Daoy (cell line): ENCODE results near the gene CNTFR. TPM values are rescaled to one million over a fixed set of nuclear protein-coding genes. Genes with fewer than 3 reads are reported as not detected.

Source experiments
- DNase-seq: peaks from one replicate; pipeline ENCODE4 v3.0.0-alpha.2; 2015; ENCODE audit warnings: low read depth
- total RNA-seq: library from RNA; depleted of rRNA; stranded (reverse); fragments of >200 nt; shearing (Covaris generic); gene quantifications from 2 replicates; pipeline ENCODE4 v1.2.3, GENCODE V29; 2014

Gene CNTFR
- total RNA-seq, 1 experiment from 2014 or later, result not detected

DNA sequence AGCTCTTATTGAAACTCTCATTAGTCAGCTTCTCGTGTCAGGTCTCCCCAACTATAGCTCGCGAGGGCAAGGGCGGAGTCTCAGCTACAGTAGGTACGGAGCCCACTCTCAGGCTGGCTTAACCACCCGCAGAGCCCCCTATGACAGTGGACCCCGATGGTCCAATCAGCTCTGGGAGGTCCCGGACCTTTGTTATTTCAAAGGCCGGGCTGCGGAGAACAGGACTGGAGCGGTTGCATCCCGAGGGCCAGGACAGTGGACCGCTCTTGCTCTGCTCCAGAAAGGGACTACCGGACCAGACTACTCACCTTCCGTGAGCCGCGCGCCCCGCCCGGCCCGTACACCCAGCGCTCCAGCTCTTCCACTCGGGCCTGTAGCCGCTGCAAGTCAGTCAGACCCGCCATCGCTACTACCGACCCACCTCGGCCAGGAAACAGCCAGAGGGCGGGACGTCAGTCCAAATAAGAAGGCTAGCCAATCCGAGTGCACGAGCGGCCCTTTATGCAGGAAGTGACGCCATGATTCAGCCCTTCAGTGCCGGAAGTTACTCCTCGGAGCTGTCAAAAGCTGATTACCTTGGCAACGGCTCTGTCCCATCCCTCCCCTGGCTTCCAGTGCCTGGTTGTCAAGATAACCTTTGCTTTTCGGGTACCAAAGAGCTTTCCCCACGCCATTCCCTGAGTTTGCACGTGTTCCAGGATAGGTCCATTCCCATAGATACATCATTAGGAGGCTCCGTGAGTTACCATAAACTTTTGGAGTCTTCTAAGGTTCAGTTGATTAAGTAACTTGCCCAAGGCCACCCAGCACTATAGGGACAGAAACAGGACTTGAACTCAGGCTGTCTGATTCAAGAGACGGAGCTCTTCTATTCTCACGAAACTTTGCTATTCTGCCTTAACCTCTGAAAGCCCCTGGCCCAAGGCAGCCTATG, 30.8 kb upstream of the CNTFR start, which contains the start of gene DCTN3:
Gene DCTN3 (minus strand): TSS at position 435 of the 934 bp plus-strand sequence. CDS start 31 bp downstream, at position 404.
- peak; percentile 97 for DNase-seq

DNA sequence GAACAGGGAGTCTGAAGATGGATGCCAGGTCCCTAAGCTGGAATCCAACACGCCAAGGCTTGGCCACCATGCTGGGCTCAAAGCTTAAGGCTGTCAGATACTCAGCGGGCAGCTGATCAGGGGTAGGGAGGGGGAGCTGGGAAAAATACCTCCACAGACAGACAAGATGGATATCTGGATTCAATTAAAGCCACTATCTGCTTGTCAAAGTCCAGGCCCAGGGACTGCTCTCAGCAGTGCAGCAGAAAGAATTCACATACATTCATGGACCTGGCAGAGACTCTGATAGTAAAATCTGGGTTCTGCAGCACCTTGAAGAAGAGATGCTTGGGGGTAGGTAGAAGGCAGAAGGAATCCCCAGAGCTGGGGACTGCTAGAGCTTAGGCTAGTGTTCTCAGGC, 25.6 kb upstream of the CNTFR start:
- DNase-seq, result no peak

DNA sequence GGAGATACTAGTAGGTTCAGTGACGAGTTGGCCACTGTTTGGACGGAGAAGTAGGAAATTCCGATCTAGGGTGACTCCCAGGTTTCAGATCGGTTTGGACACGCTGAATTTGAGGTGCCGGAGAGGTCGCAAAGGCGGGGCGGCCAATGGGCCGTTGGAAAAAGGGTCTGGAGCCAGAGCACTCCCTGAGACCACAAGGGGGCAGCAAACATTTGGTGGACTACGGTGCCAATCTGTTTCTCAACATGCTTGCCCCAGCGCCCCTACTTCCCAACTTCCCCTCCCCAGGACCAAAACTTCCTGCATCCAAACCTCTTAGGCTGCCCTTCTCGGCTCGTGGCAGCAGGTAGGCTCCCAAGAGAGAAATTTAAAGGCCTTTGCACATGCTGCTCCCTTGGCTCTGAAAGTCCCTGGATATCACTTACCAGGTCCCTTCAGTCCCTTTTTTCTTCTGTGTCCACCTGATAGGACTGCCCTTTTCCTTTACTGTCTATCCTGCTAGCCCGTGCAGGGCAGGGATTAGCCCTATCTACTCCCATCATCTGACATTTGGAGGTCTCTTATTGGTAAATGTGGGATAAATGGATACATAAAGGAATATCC, 23.4 kb upstream of the CNTFR start:
- DNase-seq, result peak; percentile 86

DNA sequence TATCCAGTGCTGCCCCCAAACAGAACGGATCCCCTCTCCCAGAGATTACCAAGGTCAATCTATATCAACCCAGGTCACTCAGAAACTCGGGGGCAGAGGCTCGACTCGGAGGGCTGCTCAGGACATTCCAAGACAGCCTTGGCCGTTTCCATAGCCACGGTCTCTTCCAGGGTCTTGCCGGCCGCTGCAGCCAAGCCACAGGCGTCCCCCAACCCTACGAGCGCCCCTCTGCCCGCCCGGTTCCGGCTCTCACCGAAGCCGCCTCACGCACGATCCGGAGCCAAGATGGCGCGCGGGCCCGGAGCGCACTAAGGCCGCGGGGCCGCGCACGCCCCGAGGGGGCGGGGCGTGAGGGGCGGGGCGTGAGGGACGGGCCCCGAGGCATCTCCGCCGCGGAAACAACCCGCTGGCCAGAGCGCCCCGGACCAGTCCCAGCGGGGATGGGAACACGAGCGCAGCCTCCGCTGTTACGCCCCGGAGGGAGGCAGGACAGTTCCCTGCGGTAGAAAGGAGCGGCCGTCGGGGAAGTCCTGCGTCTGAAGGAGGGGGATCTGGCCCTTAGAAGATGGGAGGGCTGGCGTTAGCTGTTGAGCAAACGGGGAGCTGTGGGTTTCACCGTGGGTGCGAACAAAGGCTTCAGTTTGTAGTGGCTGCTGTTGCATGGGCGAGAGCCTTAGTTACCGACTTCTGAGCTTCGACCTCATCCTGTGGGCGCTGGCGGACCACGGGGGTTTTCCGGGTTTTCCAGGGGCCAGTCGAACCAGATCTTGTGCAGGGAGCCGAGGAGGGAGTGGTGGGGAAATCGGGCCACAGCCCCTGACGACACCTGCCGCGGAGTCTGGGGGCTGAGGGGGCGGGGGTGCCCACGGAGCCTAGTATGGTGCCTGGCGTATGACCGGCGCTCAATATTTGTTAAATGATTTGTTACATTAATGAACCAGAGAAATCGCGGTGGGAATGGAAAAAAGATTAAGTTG, 22.6 kb upstream of the CNTFR start, which contains the start of gene RPP25L:
Gene RPP25L (minus strand): TSS at position 287 of the 977 bp plus-strand sequence. CDS start 801 bp downstream, outside the sequence.
- peak; percentile 93 for DNase-seq

DNA sequence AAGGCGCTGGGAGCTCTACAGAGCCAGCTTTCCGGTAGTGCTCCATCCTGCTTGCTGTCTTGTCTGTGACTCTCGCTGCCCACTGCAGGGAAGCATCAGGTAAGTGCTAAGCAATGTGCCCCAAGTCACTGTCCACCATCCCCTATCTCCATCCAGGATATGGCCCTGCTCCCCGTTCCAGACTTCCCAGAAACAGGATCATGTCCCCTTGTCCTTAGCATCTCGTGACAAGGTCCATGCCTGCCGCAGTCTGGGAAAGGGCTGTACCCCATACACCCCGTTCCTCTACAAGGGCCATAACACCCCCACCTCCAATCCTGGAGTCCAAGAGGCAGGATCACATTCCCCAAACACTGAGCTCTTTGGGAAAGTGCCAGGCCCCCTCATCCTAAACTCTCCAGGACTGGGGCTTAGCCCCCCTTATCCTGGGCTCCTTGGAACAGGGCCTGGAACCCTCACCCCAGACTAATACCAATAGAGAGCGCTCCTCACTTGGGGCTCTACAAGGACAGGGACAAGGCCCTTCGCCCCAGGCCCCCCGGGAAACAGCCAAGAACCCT, 21.8 kb upstream of the CNTFR start:
- no peak for DNase-seq

DNA sequence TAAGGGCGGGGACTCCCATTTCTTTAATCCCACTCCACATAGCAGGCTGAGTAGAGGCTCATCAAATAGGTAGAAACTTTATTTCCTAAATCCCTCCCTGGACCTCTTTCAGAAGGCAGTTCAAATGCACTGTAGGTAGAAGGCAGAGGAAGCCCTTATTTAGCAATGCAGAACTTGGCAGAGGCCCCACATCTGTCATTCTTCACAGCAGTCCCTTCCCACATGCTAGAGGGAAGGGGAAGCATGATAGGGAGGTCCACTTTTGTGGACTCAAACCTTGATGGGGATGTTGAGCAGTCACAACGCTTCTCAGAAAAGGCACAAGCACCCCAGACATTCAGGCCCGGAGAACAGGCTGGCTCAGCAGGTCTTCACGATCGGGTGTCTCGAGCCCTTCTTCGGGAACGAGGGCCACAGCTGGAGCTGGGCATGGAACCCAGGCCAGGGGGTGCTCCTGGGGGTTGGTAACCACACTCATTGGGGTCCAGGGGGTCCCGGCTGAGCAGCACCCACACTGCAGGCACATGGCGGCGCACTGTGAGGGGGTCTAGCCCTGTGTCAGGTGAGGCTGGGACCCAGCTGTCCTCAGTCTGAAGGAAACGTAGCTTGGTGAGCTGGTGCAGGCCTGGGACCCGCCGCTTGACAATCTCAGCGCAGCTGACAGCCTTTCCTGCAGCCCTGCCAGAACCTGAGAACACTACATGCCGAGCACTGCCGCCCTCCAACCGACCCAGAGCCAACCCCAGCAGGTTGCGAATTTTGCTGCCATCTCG, 21.1 kb upstream of the CNTFR start:
- DNase-seq, result no peak

DNA sequence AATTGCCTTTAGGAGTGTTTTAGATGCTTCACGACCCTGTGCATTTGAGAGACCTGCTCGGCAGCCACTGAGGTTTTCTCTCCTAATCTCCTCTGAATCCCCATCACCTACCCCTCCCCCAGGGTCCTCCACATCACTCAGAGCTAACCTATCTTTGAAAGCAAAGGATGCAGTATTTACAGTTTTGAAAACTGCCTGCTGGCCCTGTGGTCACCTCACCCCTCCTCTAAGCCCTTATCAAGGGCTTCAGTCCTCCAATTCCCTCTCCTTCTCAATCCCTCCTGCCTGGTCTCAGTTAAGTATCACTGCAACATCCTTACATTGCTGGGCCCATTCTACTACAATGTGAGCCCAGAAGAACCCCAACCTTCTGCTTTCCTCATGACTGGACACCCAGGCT, 17.8 kb upstream of the CNTFR start:
- DNase-seq, result no peak

DNA sequence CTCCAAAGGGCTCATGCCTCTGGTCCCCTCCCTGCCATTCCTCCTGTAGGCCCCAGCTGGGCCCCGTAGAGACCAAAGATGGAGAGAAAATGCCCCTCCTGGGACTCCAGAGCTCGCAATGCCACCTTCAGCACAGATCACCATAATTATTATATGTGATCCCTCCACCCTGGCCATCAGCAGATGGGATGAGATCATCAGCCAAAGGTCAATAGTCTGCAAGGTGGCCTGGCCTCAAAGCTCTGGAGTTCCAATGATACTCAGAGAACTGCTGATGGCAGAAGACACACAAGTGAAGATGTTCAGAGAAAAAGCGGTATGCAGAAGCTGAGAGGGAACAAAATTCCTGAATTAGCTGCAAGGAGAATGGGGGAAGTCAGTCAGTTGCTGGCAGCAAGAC, 17.4 kb upstream of the CNTFR start:
- no peak for DNase-seq

DNA sequence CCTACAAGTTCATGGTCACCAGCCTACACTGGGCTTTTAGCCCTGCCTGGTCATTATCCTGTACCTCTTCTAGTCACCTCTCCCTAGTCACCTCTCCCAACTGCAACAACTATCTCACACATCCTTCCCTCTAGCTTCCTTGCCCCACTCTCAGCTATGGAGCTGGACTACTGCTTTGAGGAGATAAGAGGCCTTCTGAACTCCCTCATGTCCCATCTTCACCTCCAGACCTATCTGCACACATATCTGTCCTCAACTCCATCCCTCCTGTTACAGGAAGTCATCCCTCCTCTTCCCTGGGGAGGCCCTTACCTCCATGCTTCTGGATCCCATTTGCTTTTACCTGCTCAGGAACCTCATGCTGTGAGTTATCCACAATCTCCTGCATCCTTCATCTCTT, 16.7 kb upstream of the CNTFR start:
- DNase-seq, result no peak

DNA sequence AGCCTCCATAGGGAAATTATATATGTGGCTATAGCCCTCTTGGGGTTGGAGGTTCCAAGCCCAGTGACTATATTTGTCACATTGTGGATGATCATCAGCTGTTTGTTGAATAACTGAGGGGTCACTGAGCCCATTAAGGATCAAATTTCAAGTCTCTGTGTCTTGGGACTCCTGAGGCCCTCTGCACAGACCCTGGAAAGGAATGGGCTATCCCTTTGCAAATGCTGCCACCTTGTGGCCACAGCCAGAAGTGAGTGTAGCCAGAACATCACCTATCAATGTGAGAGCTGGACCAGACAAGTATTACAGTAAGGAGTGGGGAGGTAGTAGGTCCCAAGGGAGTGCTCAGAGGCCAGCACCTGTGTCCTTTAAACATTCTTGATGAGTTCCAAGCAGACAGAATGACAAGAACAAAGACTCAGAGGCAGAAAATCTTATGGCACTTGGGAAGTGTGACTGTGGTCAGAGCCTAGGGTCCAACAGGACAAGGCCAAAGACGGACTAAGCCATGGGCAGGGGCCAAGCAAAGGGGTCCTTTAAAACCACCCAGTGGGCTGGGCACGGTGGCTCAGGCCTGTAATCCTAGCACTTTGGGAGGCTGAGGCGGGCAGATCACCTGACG, 14.2 kb upstream of the CNTFR start:
- DNase-seq, result peak; percentile 79

DNA sequence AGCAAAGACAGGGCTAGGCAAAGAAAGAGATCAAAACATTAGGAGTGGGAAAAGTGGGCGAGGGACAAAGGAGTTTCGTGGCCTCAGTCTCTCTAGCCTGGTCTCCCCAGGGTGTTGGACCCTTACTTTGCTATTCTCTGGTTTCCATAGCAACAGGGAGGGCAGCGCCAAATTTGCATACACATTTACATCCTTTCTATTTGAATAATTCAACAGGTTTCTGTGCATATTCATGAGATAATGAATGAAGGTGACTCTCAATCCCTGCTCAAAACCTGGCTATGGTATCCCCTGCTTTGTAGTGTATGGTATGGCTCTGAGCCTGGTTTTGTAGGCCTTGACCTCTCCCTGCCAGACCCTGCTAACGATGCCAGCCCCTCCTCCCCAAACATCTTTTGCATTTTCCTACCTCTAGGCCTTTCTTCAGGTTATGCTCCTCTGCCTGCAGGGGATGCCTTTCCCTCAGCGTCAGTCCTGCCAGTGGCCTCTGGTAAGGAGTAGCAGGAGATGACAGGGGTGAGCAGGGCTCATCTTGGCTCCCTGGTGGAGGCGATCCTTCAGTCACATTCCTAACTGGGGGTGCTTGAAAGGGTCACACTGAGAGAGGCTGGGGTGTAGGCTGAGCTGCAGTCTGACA, 12.5 kb upstream of the CNTFR start:
- DNase-seq, result no peak

DNA sequence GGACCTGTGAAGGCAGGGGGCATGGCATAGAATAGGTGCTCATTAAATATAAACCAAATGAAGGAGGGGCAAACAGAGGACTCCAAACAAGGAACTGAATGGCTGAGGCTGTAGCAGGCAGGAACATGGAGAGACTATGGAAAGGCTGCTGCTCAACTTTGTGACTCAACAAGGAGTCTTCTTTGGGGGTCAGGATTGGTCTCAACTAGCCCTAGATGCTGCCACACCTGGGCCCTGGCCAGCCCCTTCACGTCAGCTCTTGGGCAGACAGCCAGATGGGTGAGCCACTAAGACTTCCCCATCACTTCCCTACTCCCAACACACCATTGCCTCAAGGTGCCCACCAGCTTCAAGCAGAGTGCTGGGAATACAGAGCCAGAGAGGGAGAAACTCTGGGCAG, 11.4 kb upstream of the CNTFR start:
- no peak for DNase-seq

DNA sequence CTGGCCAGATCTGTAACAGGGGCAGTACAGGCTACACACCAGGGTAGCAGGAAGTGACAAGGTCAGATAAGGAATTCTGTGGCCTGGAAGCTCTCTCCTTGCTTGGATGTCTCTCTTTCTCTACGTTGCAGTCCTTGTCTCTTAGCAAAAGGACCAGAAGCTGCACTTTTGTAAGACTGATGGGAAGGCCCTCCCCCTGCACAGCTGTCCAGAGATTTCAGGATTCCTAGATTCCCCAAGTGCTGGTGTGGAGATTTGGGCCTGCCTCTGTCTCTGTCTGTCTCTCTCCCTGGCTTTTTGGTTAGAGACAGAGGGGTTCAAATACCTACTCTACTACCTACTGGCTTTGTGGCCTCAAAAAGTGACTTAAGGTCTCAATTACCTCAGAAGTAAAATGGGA, 10.0 kb upstream of the CNTFR start:
- no peak for DNase-seq

DNA sequence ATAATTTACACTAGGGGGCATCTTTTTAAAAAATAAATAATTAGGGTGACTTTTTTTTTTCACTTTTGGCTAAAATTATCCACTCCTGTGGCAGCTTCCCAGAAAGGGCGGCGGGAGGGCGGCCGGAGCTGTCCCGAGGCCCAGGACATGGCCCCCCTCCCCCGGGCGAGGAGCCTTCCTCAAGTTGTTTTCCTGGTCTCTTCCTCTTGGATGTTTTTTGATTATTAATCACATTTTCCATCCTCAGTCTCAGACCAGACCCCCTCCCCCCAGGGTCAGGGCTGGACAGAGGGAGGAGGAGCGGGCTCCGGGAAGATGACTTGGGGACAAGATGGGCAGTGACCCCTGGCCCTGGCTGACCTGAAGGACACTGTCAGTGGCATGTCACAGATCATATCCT, 4.7 kb upstream of the CNTFR start:
- no peak for DNase-seq

DNA sequence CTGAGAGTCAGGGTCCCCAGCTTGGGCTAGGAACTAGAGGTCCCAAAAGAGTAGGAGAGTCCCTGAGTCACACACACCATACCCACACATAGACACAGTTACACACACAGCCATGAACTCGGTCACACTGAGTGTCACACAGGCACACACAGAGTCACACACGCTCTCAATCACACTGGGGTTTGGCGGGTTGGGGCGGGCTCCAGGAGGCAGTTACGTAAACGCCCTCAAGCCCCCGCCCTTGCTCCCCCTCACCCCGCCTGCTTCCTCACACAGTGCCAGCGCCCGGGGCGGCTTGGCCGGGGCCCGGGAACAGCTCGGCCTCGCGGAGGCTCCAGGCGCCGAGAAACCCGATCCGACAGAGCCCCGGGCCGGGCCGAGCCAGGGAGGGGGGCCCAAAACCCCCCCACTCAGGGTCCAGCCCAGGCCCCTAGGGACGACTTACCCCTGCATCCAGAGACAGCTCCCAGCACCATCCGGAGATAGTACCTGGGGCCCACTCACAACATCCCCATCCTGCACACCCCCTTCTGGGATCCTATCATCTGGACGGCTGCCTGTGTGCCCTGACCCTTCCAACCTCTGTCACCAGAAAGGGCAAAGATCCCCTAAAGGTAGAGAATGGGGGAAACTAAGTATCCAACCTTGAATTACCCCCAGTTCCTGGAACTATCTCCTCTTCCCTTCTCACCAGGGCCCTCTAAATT, 3.5 kb upstream of the CNTFR start:
- DNase-seq, result peak; percentile 32

DNA sequence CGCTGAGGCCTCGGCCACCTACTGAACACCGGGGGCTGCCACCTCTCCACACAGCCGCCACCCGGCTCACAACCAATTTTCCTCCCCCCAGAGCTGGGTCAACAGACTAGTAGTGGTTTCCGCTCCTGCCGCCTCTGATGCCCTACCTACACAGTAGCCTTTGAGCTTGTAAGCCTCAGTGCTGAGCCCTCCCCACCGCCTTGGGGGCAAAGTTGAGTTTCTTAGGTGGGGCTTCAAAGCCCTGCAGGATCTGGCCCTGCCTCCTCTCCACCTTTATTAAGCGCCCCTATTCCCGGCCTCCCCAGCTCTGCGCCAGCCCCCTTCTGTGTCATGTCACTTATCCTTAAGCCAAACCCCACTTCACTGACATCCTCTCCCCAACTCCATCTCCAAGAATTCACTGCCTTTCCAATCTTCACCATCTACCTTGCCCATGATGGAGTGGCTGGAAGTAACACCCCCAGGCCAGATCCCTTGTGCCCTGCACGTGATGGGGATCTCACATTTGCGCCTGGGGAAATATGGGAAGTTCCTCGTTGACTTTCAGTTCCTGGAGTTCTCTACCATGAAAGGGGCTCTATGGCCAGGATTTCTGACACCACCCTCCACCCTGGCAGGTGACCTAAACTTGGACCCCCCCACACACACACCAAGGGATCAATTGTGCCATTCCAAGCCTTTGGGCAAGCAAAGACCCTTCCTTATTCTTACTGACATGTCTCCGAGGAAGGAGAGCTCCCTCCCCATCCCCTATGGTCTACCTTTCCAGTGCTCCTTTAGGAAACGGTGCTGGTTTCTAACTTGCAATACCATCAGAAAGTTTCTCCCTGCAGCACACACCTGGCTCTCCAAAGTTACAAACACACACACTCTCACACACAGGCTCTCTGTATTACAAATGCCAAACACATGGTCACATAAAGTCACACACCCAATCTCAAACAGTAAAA, 2.7 kb upstream of the CNTFR start:
- DNase-seq, result no peak

DNA sequence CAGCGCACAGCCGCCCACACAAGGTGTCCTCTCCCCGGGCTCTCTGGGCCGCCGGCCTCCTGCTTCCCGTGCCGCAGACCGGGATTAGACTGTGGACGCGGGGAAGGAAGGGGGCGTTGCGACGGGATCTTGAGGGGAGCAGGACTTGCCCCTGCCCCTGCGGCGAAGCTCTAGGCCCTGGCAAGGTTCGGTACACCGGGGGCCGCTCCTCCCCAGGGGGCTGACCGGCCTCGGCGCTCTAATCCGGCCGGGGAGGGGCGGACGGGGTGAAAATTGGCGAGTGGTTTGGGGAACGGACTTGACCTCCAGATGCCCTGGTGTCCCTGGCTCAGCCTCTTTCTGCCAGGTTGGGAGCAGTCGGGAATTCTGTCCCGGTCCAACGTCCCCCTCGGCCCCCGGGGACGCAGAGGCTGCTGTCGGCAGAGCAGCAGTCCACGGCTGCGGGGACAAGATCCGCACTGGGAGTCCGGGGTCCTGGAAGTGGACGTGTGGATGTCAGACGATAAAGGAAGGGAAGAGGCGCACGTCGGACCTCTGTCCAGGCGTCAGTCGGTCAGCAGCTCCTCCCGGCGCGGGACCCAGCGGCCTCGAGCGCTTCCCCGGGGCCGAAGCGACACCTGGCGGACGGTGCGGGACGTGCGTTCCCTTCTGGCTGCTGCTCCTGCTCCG, 1.9 kb upstream of the CNTFR start:
- peak; percentile 90 for DNase-seq
